HG02852 (cell line): Measurements from ENCODE around the gene ZNF644.

ENCODE experiments used
- ATAC-seq: cut with Tn5 transposase; IDR thresholded peaks from one replicate; pipeline ENCODE4 v1.9.1; 2021; ENCODE audit warnings: mild to moderate bottlenecking, moderate library complexity; ENCODE audit not compliant: unreplicated experiment

ZNF644 gene

GRCh38 chr1:91022518-91022929, 689 bp upstream of the ZNF644 start:
- no peak for ATAC-seq

- peak; percentile 43 for ATAC-seq
Measured at GRCh38 chr1:91020967-91021685, 709 bp downstream of the ZNF644 start.

GRCh38 chr1:91020486-91020885, 1.3 kb downstream of the ZNF644 start:
- no peak for ATAC-seq

GRCh38 chr1:91018006-91018405, 3.8 kb downstream of the ZNF644 start:
- ATAC-seq: no peak

- ATAC-seq: no peak
Measured at GRCh38 chr1:91015794-91016550, 5.9 kb downstream of the ZNF644 start.

GRCh38 chr1:91015358-91015780, 6.5 kb downstream of the ZNF644 start:
- no peak for ATAC-seq

- no peak for ATAC-seq
Measured at GRCh38 chr1:91014475-91014874, 7.4 kb downstream of the ZNF644 start.

- no peak for ATAC-seq
Measured at GRCh38 chr1:91013302-91013701, 8.5 kb downstream of the ZNF644 start.

- no peak for ATAC-seq
Measured at GRCh38 chr1:91012196-91012595, 9.6 kb downstream of the ZNF644 start.

GRCh38 chr1:91011726-91012125, 10.1 kb downstream of the ZNF644 start:
- no peak for ATAC-seq

- ATAC-seq: no peak
Measured at GRCh38 chr1:91007827-91008226, 14.0 kb downstream of the ZNF644 start.

- no peak for ATAC-seq
Measured at GRCh38 chr1:91007092-91007491, 14.7 kb downstream of the ZNF644 start.

GRCh38 chr1:91006113-91006908, 15.5 kb downstream of the ZNF644 start:
- no peak for ATAC-seq

- no peak for ATAC-seq
Measured at GRCh38 chr1:91005285-91005684, 16.6 kb downstream of the ZNF644 start.

GRCh38 chr1:91004145-91004544, 17.7 kb downstream of the ZNF644 start:
- no peak for ATAC-seq

GRCh38 chr1:90996742-90997413, 25.0 kb downstream of the ZNF644 start:
- ATAC-seq: no peak

- no peak for ATAC-seq
Measured at GRCh38 chr1:90995311-90995894, 26.4 kb downstream of the ZNF644 start.

GRCh38 chr1:90994461-90994860, 27.4 kb downstream of the ZNF644 start:
- no peak for ATAC-seq

GRCh38 chr1:90993245-90993644, 28.6 kb downstream of the ZNF644 start:
- no peak for ATAC-seq

- no peak for ATAC-seq
Measured at GRCh38 chr1:90990779-90991178, 31.1 kb downstream of the ZNF644 start.

GRCh38 chr1:90989990-90990389, 31.8 kb downstream of the ZNF644 start:
- ATAC-seq: no peak
